Measurements from ENCODE around the gene FN3KRP. TPM values are rescaled to one million over a fixed set of nuclear protein-coding genes. Genes with fewer than 3 reads are reported as not detected.

The FN3KRP gene
- total and polyA plus RNA-seq, 11 donors, result 6.8 to 23.1 (median 15.8) TPM

- TF ChIP-seq, protein P1, sequence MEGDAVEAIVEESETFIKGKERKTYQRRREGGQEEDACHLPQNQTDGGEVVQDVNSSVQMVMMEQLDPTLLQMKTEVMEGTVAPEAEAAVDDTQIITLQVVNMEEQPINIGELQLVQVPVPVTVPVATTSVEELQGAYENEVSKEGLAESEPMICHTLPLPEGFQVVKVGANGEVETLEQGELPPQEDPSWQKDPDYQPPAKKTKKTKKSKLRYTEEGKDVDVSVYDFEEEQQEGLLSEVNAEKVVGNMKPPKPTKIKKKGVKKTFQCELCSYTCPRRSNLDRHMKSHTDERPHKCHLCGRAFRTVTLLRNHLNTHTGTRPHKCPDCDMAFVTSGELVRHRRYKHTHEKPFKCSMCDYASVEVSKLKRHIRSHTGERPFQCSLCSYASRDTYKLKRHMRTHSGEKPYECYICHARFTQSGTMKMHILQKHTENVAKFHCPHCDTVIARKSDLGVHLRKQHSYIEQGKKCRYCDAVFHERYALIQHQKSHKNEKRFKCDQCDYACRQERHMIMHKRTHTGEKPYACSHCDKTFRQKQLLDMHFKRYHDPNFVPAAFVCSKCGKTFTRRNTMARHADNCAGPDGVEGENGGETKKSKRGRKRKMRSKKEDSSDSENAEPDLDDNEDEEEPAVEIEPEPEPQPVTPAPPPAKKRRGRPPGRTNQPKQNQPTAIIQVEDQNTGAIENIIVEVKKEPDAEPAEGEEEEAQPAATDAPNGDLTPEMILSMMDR (IDR thresholded peaks at IDR 0.05), result no peak
- TF ChIP-seq POLR2A (IDR thresholded peaks at IDR 0.05), result peak in 1 of 2 donors; percentile 17
- Histone ChIP-seq H3K36me3 (peaks cover 0 to 1% (median 0%) of the 10 kb centered on the region in 9 donors), H3K9me3 (no peaks in the 10 kb centered on the region), H3K4me3 (no peak overlapping the region), H3K27ac (peak overlapping the region in 4 of 12 donors; percentile 11 to 80 (median 56)), H3K27me3 (no peaks in the 10 kb centered on the region), H3K4me1 (peaks cover 0 to 23% (median 7%) of the 10 kb centered on the region in 12 donors)
- ATAC-seq (peak in 1 of 4 donors; percentile 1), DNase-seq (peak in 1 of 5 donors; percentile 47)
- 74 to 85% (median 81%) methylated on average over 14 to 16 of the region's 16 CpGs for WGBS, 4 donors
- intact Hi-C loops (cut with DNase I), result loop anchor here in 7 of 10 donors (1.0 to 10.0 kb wide), 3 partner anchors 97 to 99 kb away; no protein-coding TSS in a partner anchor
Measured at GRCh38 chr17:82668024-82668630, 48.4 kb upstream of the FN3KRP start.

DNA sequence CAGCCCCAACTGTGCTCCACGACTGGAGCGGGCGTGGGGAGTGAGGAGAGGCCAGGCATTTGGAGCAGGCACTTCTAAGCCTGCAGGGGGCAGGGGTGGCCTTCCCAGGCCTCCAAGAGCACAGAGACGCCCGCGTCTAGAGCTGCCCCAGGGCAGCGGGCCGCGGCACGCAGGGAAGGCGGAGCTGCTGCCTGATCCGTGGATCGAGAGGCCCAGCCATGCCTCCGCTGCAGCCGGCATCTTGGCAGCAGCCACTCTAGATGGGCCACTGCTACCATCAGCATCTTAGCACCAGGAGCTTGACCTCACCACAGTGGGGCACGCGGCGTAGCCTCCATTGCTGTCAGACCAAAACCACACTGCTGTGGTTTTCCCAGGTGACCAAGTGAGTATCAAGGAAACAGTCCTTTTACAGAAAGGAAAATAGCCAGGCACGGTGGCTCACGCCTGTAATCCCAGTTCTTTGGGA is 47.8 kb upstream of the FN3KRP start:
- peak; percentile 48 to 82 (median 78) for DNase-seq
- intact Hi-C loops (cut with DNase I), result loop anchor here in 7 of 10 donors (1.0 to 10.0 kb wide), 3 partner anchors 96 to 99 kb away; no protein-coding TSS in a partner anchor
- peak overlapping the region in 9 of 12 donors; percentile 11 to 88 (median 63) for H3K27ac ChIP-seq

GRCh38 chr17:82670661-82671450 is 45.6 kb upstream of the FN3KRP start:
- intact Hi-C loops (cut with DNase I), result loop anchor here in 1 of 10 donors (10.0 kb wide), 1 partner anchor 94 kb away; no protein-coding TSS in a partner anchor
- H3K4me3 ChIP-seq, result no peak overlapping the region
- no peaks in the 10 kb centered on the region for H3K36me3 ChIP-seq
- peaks cover 0 to 32% (median 7%) of the 10 kb centered on the region in 12 donors for H3K4me1 ChIP-seq
- DNase-seq (peak in 1 of 5 donors; percentile 5), ATAC-seq (no peak)
- 88 to 93% (median 90%) methylated on average over 19 of the region's 19 CpGs for WGBS, 4 donors
- no peaks in the 10 kb centered on the region for H3K27me3 ChIP-seq
- H3K9me3 ChIP-seq, result no peaks in the 10 kb centered on the region
- peak overlapping the region in 11 of 12 donors; percentile 11 to 88 (median 64) for H3K27ac ChIP-seq
- no peak for TF ChIP-seq POLR2A (IDR thresholded peaks at IDR 0.05)
- TF ChIP-seq, protein P1 (IDR thresholded peaks at IDR 0.05), result no peak

More for the DNA sequence above, 47.8 kb upstream of the FN3KRP start:
- TF ChIP-seq POLR2A (IDR thresholded peaks at IDR 0.05), result no peak
- TF ChIP-seq, protein P1 (IDR thresholded peaks at IDR 0.05), result peak; percentile 45 to 68 (median 56)
- H3K4me3 ChIP-seq, result peak overlapping the region in 4 of 12 donors; percentile 10 to 27 (median 22)
- WGBS, 4 donors, result 43 to 60% (median 46%) methylated on average over 5 to 20 of the region's 20 CpGs
- H3K27me3 ChIP-seq, result no peaks in the 10 kb centered on the region
- H3K36me3 ChIP-seq, result no peaks in the 10 kb centered on the region
- ATAC-seq, result peak; percentile 66 to 94 (median 92)
- H3K9me3 ChIP-seq, result no peaks in the 10 kb centered on the region
- peaks cover 0 to 23% (median 7%) of the 10 kb centered on the region in 12 donors for H3K4me1 ChIP-seq

All from heart left ventricle (tissue), 16 donors.